G401.6 (cell line): ENCODE results near the gene ZNF267.
"Not testable (repeated sequence)": the region's sequence is repeated elsewhere in the genome, so short reads cannot be mapped to it uniquely, and the experiment has no call there.

Experiments used
- FAIRE-seq: peaks from 2 replicates; lab custom pipeline; 2012; peaks lifted over from hg19 to GRCh38; lab: Jason Lieb, UNC

ZNF267 gene

DNA sequence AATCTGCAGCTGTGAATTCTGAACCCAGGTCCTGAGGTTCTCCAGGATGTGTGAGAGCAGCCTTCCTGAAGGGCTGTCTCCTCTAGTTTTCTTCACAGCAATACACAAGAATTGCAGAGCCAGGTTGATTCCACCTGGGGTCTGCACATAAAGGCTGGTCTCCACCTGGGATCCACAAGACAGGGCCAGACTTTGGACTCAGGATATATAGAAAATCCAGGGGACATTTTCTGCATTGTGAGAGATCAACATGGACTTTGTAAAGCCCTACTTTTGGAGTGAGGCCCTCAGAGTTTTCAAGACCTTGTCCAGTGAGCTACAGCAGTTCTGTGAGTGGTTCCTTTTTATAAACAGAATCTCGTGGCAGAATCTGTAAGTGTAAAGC is 6.3 kb downstream of the ZNF267 start:
- FAIRE-seq: no peak

DNA sequence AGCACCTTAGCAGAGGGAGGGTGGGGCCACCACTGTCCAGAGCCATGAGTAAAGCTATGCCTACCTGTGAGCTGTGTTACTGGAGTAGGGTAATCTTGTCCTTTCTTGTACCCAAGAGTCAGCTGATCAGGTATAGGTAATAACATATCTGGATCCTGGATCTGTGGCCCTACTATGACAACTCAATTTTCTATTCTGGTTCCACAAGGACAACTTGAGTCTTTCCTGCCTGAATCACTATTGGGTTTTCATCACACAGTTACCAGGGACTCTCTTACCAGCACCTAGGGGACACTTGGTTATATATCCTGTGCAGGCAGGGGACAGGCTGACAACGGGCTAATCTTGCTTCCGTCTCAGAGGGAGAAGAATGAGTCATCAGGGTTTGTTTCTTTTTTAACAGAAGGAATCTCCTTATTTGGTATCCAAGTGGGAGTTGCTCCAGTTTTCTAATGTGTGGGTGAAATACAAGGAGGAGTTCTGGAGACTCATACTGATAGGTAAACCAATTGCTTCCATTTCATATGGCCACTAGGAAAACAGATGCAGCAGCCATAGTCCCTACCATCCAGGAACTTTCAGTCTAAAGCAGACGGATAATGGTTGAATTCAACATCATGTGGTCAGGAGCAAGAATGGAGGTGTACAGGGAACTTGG is 6.8 kb downstream of the ZNF267 start:
- FAIRE-seq: no peak

DNA sequence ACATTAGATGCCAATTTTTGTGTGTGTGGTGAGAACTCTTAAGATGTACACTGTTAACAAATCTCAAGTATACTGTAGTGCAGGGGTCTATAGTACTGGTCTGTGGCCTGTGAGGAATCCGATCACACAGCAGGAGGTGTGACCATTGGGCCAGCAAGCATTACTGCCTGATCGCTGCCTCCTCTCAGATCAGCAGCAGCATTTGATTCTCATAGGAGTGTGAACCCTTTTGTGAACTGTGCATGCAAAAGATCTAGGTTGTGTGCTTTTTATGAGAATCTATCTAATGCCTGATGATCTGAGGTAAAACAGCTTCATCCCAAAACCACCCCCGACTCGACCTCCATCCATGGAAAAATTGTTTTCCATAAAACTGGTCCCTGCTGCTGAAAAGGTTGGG is 12.6 kb downstream of the ZNF267 start:
- FAIRE-seq: no peak

DNA sequence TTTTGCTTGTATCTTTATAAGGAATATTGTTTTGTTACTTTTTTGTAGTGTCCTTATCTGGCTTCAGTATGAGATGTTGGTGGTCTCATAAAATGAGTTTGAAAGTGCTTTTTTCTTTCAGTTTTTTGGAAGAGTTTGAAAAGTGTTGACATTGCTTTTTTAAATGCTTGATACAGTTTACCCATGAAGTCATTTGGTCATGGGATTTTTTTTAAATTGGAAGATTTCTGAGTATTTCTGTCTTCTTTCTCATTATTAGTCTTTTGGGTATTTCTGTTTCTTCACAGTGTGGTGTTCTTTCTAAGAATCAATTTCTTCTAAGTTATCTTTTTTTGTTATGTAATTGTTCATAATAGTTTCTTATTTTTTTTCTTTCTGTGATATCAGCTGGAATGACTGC is 15.1 kb downstream of the ZNF267 start:
- no peak for FAIRE-seq

DNA sequence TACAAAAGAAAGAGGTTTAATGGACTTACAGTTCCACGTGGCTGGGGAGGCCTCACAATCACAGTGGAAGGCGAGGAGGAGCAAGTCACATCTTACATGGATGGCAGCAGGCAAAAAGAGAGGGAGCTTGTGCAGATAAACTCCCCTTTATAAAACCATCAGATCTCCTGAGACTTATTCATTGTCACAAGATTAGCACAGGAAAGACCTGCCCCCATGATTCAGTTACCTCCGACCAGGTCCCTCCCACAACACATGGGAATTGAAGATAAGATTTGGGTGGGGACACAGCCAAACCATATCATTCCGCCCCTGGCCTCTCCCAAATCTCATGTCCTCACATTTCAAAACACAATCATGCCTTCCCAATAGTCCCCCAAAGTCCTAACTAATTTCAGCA is 18.5 kb downstream of the ZNF267 start:
- not testable (repeated sequence) for FAIRE-seq

DNA sequence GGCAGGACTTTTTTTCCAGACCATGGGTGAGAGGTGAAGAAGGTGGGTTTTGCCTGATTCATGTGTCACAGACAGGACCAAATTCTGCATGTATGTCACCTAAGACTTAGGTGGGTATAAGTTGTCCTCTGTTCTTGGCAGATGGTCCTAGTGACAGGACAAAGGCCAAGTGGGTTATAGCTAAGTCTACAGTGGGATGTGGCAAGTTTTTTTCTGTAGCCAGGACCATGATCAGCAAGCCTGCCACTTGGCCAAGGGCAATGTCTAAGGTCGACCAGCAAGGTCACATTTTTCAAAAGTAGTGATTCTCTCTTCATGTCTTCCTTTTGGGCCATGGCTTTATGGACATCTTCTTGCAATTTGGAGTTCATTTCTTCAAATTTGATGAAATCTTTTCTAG is 20.2 kb downstream of the ZNF267 start:
- FAIRE-seq: no peak

DNA sequence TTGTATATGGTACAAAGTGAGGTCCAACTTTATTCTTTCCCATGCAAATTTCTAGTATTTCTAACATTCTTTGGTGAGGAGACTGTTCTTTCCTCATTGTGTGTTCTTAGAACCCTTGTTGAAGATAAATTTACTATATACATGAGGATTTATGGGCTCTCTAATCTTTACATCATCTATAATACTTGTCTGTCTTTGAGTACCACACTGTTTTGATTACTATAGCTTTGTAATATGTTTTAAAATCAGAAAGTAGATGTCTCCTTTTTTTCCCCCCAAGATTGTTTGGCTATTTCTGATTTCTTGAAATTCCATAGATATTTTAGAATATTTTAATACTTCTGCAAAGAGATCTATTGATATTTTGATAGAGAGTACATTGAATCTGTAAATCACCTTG is 23.7 kb downstream of the ZNF267 start:
- FAIRE-seq: no peak

DNA sequence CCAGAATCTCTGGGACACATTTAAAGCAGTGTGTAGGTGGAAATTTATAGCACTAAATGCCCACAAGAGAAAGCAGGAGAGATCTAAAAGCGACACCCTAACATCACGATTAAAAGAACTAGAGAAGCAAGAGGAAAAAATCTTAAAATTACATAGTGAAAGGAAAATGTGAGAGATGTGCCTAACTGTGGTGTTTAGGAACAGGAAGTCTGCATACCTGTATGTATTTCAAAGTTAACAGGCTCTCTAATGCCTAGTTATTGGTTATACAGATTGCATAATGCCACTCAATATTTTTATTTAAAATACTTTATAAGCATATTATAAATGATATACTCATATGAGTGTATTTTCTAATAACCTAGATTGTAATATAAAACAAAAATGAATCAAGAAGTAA is 25.9 kb downstream of the ZNF267 start:
- FAIRE-seq: no peak

DNA sequence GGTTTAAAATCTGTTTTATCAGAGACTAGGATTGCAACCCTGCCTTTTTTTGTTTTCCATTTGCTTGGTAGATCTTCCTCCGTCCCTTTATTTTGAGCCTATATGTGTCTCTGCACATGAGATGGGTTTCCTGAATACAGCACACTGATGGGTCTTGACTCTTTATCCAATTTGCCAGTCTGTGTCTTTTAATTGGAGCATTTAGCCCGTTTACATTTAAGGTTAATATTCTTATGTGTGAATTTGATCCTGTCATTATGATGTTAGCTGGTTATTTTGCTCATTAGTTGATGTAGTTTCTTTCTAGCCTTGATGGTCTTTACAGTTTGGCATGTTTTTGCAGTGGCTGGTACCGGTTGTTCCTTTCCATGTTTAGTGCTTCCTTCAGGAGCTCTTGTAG is 31.0 kb downstream of the ZNF267 start:
- not testable (repeated sequence) for FAIRE-seq

DNA sequence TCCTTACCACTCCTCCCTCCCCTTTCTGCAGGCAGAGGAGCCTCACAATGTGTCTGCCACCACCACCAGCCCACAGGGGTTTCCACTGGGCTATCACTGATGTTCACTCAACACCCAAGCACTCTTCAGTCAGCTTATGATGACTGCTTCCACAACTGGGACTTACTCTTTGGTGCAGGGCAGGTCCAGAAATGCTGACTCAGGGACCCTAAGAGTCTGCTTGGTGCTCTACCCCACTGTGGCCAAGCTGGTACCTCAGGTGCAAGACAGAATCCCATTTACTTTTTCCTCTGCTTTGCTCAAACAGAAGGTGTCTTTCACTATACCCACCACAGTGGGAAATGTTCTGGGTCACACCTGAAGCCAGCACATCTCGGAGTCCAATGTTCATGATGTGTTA is 40.1 kb downstream of the ZNF267 start:
- no peak for FAIRE-seq

DNA sequence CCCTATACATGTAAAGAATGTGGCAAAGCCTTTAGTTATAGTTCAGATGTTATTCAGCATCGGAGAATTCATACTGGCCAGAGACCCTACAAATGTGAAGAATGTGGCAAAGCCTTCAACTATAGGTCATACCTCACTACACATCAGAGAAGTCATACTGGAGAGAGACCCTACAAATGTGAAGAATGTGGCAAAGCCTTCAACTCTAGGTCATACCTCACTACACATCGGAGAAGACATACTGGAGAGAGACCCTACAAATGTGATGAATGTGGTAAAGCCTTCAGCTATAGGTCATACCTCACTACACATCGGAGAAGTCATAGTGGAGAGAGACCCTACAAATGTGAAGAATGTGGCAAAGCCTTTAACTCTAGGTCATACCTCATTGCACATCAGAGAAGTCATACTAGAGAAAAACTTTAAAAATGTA is 42.5 kb downstream of the ZNF267 start:
- no peak for FAIRE-seq

DNA sequence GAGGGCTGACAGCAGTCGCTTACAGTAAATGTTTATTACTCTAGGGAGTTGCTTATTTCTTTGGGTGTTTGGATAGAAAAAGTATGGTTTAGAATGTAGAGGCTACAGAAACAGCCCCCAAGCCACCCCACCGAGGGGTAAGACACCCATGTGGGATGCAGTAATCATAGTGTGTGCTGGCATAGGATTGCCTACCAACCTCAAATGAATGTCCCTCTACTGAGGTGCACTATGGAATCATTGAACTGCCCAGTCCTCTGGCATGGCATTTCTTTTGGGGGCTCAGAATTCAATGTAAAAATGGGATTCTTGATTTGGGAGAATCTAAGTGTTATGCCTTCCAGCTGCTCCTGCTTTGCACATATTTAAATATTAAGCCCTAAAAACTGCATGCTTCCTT is 46.8 kb downstream of the ZNF267 start:
- no peak for FAIRE-seq

DNA sequence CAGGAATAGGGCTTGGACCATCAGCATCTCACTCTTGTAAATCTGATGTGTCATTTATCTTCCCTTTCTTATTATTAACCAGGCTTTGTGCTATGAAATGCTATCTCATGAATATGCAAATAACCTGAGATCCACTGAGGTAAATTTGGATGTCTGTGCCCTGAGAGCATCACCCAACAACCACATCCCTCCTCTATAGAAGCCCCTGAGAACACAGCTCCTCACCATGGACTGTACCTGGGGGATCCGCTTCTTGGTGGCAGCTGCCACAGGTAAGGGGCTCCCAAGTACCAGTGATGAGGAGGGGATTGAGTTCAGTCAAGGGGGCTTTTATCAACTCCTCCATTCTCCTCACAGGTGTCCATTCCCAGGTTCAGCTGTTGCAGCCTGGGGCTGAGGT is 78.2 kb downstream of the ZNF267 start:
- not testable (repeated sequence) for FAIRE-seq

DNA sequence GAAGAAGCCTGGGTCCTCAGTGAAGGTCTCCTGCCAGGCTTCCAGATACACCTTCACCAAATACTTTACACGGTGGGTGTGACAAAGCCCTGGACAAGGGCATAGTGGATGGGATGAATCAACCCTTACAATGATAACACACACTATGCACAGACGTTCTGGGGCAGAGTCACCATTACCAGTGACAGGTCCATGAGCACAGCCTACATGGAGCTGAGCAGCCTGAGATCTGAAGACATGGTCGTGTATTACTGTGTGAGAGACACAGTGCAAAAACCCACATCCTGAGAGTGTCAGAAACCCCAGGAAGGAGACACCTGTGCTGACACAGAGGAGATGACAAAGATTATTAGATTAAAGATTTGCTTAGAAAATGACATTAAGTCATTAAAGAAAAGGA is 78.6 kb downstream of the ZNF267 start:
- not testable (repeated sequence) for FAIRE-seq

DNA sequence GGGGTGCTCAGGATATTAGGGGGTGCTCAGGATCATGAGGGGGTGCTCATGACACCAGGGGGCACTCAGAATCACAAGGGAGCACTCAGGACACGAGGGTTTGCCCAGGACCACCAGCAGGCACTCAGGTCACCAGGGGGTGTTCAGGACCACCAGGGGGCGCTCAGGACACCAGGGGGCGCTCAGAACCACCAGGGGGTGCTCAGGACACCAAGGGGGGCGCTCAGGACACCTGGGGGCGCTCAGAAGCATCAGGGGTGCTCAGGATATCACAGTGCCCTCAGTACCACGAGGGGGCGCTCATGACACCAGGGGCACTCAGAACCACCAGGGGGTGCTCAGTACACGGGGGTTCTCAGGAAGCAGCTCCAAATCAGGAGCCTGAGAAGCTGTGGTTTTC is 82.6 kb downstream of the ZNF267 start:
- not testable (repeated sequence) for FAIRE-seq

DNA sequence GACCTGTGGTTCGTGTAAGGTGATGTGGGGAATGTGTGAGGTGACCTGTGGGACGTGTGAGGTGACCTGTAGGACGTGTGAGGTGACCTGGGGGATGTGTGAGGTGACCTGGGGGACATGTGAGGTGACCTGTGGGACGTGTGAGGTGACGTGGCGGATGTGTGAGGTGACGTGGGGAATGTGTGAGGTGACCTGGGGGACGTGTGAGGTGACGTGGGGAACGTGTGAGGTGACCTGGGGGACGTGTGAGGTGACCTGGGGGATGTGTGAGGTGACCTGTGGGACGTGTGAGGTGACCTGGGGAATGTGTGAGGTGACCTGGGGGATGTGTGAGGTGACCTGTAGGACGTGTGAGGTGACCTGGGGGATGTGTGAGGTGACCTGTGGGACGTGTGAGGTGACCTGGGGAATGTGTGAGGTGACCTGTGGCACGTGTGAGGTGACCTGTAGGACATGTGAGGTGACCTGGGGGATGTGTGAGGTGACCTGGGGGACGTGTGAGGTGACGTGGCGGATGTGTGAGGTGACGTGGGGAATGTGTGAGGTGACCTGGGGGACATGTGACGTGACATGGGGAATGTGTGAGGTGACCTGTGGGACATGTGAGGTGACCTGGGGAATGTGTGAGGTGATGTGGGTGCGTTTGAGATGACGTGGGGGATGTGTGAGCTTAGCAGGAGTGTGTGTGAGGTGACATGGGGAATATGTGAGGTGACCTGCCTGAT is 86.7 kb downstream of the ZNF267 start:
- not testable (repeated sequence) for FAIRE-seq
